Esophagus squamous epithelium (tissue), 5 donors: ENCODE results near the gene SERPINA4. TPM values are rescaled to one million over a fixed set of nuclear protein-coding genes. Genes with fewer than 3 reads are reported as not detected.

Experiments
- DNase-seq: peaks from one replicate; lab custom pipeline; 2025; lab: John Stamatoyannopoulos, UW
- H3K27ac ChIP-seq, 4 donors: fragments of 200-600 bp; sonication (generic); one replicate each; pipeline ENCODE4 v1.5.1; 2016 to 2019; ENCODE audit warnings: mild to moderate bottlenecking in 1 of 4
- H3K27me3 ChIP-seq, 4 donors: fragments of 200-600 bp; sonication (generic); 1 replicate in 3 of 4; 2 replicates in 1 of 4; pipeline versions ENCODE4 v1.5.1 to v1.6.0; 2017 to 2021; ENCODE audit warnings: antibody characterized with exemption in 1 of 4
- H3K36me3 ChIP-seq, 3 donors: fragments of 200-600 bp; sonication (generic); one replicate each; pipeline ENCODE4 v1.5.1; 2016 to 2019
- H3K4me1 ChIP-seq, 3 donors: fragments of 200-600 bp; sonication (generic); one replicate each; pipeline ENCODE4 v1.5.1; 2017 to 2019
- H3K4me3 ChIP-seq, 4 donors: fragments of 200-600 bp; sonication (generic); 1 replicate in 3 of 4; 2 replicates in 1 of 4; pipeline ENCODE4 v1.5.1; 2016 to 2019; ENCODE audit warnings: mild to moderate bottlenecking in 2 of 4, moderate library complexity in 1 of 4
- H3K9me3 ChIP-seq, 3 donors: fragments of 200-600 bp; sonication (generic); one replicate each; pipeline ENCODE4 v1.5.1; 2016 to 2019
- CTCF ChIP-seq, 6 experiments: fragments of 450-650 bp in 4 of 6; fragments of 200-600 bp in 2 of 6; sonication (generic) in 2 of 6; IDR thresholded peaks; one replicate each; pipeline ENCODE4 v1.5.1; 2016 to 2019; ENCODE audit warnings: antibody characterized with exemption in 6 of 6, mild to moderate bottlenecking in 4 of 6, moderate library complexity in 4 of 6
- POLR2A ChIP-seq, 4 donors: fragments of 450-650 bp; IDR thresholded peaks; one replicate each; pipeline ENCODE4 v1.6.1; 2017; ENCODE audit warnings: antibody characterized with exemption in 4 of 4, mild to moderate bottlenecking in 4 of 4, moderate library complexity in 3 of 4
- WGBS, 2 donors: methylation state at CpG; one replicate each; pipeline ENCODE4 v1.1.5; 2018; 5-methylcytosine and 5-hydroxymethylcytosine counted together
- intact Hi-C: fragments of 100-400 bp; cut with DNase I; formaldehyde crosslinking; loops from one replicate; pipeline ENCODE4 v1.15.0; 2022
- total RNA-seq, 4 donors: library from RNA; depleted of rRNA; stranded (reverse); fragments of >200 nt; gene quantifications; one replicate each; pipeline ENCODE4 v1.1.0, GENCODE V29; 2016
- donor health status: DM: yes; HTN: yes; CAD: no.

SERPINA4 gene
- total RNA-seq, 4 donors from 2014 or later, result not detected

GRCh38 chr14:94550041-94550440 lies 11.2 kb upstream of the SERPINA4 start:
- Histone ChIP-seq H3K27ac (no peak overlapping the region), H3K9me3 (peaks cover 0 to 19% (median 0%) of the 10 kb centered on the region in 3 donors), H3K36me3 (no peaks in the 10 kb centered on the region), H3K4me3 (no peak overlapping the region), H3K27me3 (peaks cover 0 to 27% (median 0%) of the 10 kb centered on the region in 4 donors), H3K4me1 (no peaks in the 10 kb centered on the region)
- DNase-seq, result no peak
- intact Hi-C loops, result no loop called here
- TF ChIP-seq CTCF (IDR thresholded peaks at IDR 0.05), result no peak
- WGBS, 2 donors, result 56 to 71% methylated on average over 8 of the region's 8 CpGs

- H3K4me3 ChIP-seq, result no peak overlapping the region
- H3K4me1 ChIP-seq, result no peaks in the 10 kb centered on the region
- no peak for DNase-seq
- WGBS, 2 donors, result 85 to 87% methylated on average over 8 to 9 of the region's 9 CpGs
- no peak overlapping the region for H3K27ac ChIP-seq
- peaks cover 0 to 8% (median 0%) of the 10 kb centered on the region in 4 donors for H3K27me3 ChIP-seq
- intact Hi-C loops, result no loop called here
- H3K9me3 ChIP-seq, result peaks cover 0 to 12% (median 0%) of the 10 kb centered on the region in 3 donors
- TF ChIP-seq POLR2A (IDR thresholded peaks at IDR 0.05), result no peak
- no peak for TF ChIP-seq CTCF (IDR thresholded peaks at IDR 0.05)
- H3K36me3 ChIP-seq, result no peaks in the 10 kb centered on the region
These were observed 5.3 kb upstream of the SERPINA4 start for GRCh38 chr14:94555991-94556390.

GRCh38 chr14:94557327-94557726 lies 3.9 kb upstream of the SERPINA4 start:
- intact Hi-C loops, result no loop called here
- no peak for TF ChIP-seq CTCF (IDR thresholded peaks at IDR 0.05)
- no peak for TF ChIP-seq POLR2A (IDR thresholded peaks at IDR 0.05)
- no peak overlapping the region for H3K27ac ChIP-seq
- peaks cover 0 to 11% (median 0%) of the 10 kb centered on the region in 4 donors for H3K27me3 ChIP-seq
- peaks cover 0 to 12% (median 0%) of the 10 kb centered on the region in 3 donors for H3K9me3 ChIP-seq
- H3K4me1 ChIP-seq, result no peaks in the 10 kb centered on the region
- no peak for DNase-seq
- no peaks in the 10 kb centered on the region for H3K36me3 ChIP-seq
- H3K4me3 ChIP-seq, result no peak overlapping the region
- WGBS, 2 donors, result 80 to 91% methylated on average over 1 of the region's 1 CpG

GRCh38 chr14:94558842-94559241 lies 2.4 kb upstream of the SERPINA4 start:
- Histone ChIP-seq H3K9me3 (peaks cover 0 to 12% (median 0%) of the 10 kb centered on the region in 3 donors), H3K27ac (no peak overlapping the region), H3K27me3 (peaks cover 0 to 11% (median 0%) of the 10 kb centered on the region in 4 donors), H3K4me3 (no peak overlapping the region), H3K36me3 (no peaks in the 10 kb centered on the region), H3K4me1 (no peaks in the 10 kb centered on the region)
- DNase-seq, result no peak
- intact Hi-C loops, result no loop called here
- 69 to 93% methylated on average over 2 of the region's 2 CpGs for WGBS, 2 donors
- TF ChIP-seq POLR2A (IDR thresholded peaks at IDR 0.05) (no peak), CTCF (IDR thresholded peaks at IDR 0.05) (no peak)

GRCh38 chr14:94559638-94560290 lies 1.5 kb upstream of the SERPINA4 start:
- no peak for DNase-seq
- Histone ChIP-seq H3K9me3 (peaks cover 0 to 5% (median 0%) of the 10 kb centered on the region in 3 donors), H3K27ac (no peak overlapping the region), H3K36me3 (no peaks in the 10 kb centered on the region), H3K4me3 (no peak overlapping the region), H3K4me1 (no peaks in the 10 kb centered on the region), H3K27me3 (peaks cover 0 to 11% (median 0%) of the 10 kb centered on the region in 4 donors)
- no peak for TF ChIP-seq CTCF (IDR thresholded peaks at IDR 0.05)
- TF ChIP-seq POLR2A (IDR thresholded peaks at IDR 0.05), result no peak
- intact Hi-C loops, result no loop called here
- WGBS, 2 donors, result 74 to 78% methylated on average over 9 of the region's 9 CpGs
